ENCODE measurements around the gene LUZP4.
"Not testable (repeated sequence)": the region's sequence is repeated elsewhere in the genome, so short reads cannot be mapped to it uniquely, and the experiment has no call there.

Gene LUZP4

GRCh38 chrX:115337491-115338144 is 48.1 kb downstream of the LUZP4 start:
- DNase-seq, result peak; percentile 90

- DNase-seq, result peak; percentile 52
These were observed 50.0 kb downstream of the LUZP4 start for GRCh38 chrX:115339441-115340025.

- no peak for DNase-seq
These were observed 51.9 kb downstream of the LUZP4 start for GRCh38 chrX:115341421-115341820.

GRCh38 chrX:115344885-115345614 is 55.5 kb downstream of the LUZP4 start:
- peak; percentile 97 for DNase-seq

GRCh38 chrX:115345615-115346014 is 56.1 kb downstream of the LUZP4 start:
- peak; percentile 51 for DNase-seq

- DNase-seq, result not testable (repeated sequence)
These were observed 57.2 kb downstream of the LUZP4 start for GRCh38 chrX:115346738-115347137.

- DNase-seq, result no peak
These were observed 59.1 kb downstream of the LUZP4 start for GRCh38 chrX:115348446-115349225.

- peak; percentile 67 for DNase-seq
These were observed 61.3 kb downstream of the LUZP4 start for GRCh38 chrX:115350711-115351381.

- no peak for DNase-seq
These were observed 66.9 kb downstream of the LUZP4 start for GRCh38 chrX:115356369-115356768.

All from fibroblast of skin of abdomen (primary cell).